ENCODE results near the gene ARHGAP44. TPM values are rescaled to one million over a fixed set of nuclear protein-coding genes. Genes with fewer than 3 reads are reported as not detected.

Gene ARHGAP44
- total RNA-seq, 1 experiment from 2014 or later = 9.9 TPM

- Histone ChIP-seq H3K9ac (ENCODE audit: extremely low read depth, insufficient read length, low read length) (no peak overlapping the region), H4K5ac (ENCODE audit: insufficient read length, low read depth, low read length) (no peak overlapping the region), H4K20me1 (ENCODE audit: control insufficient read depth, insufficient read depth, insufficient read length) (no peaks in the 10 kb centered on the region), H3T11ph (ENCODE audit: low read length) (no peak overlapping the region), H2BK5ac (ENCODE audit: insufficient read length, low read length) (no peak overlapping the region), H3K27ac (ENCODE audit: insufficient read length, low read depth, low read length) (no peak overlapping the region), H3K27me3 (ENCODE audit: insufficient read depth, low read length) (no peaks in the 10 kb centered on the region), H3K23me2 (ENCODE audit: insufficient read length, low read depth, low read length, poor library complexity, severe bottlenecking) (no peaks in the 10 kb centered on the region), H2AK5ac (ENCODE audit: insufficient read length, low read length) (no peak overlapping the region), H4K8ac (replicated peaks; ENCODE audit: insufficient read length, low read depth, low read length) (no peak overlapping the region), H2BK20ac (ENCODE audit: low read depth, low read length, poor library complexity, severe bottlenecking) (no peak overlapping the region), H3K4me1 (ENCODE audit: insufficient read depth, low read length) (no peaks in the 10 kb centered on the region), H3K4ac (ENCODE audit: low read depth, low read length) (no peak overlapping the region), H4K91ac (ENCODE audit: insufficient read length, low read depth, low read length) (no peak overlapping the region), H3K18ac (ENCODE audit: insufficient read length, low read depth, low read length) (no peak overlapping the region), H2BK15ac (ENCODE audit: low read depth, low read length) (no peak overlapping the region), H2AFZ (ENCODE audit: low read length) (no peak overlapping the region), H3K56ac (ENCODE audit: insufficient read length, low read depth, low read length) (no peak overlapping the region), H3K79me1 (ENCODE audit: insufficient read depth, low read depth, low read length, poor library complexity, severe bottlenecking) (no peaks in the 10 kb centered on the region), H3K9me3 (ENCODE audit: control insufficient read depth, low read depth, low read length) (no peaks in the 10 kb centered on the region), H2BK120ac (ENCODE audit: low read depth, low read length, poor library complexity, severe bottlenecking) (no peak overlapping the region), H3K14ac (ENCODE audit: insufficient read depth, low read length) (no peak overlapping the region), H3K23ac (ENCODE audit: insufficient read length, low read depth, low read length) (no peak overlapping the region), H2BK12ac (ENCODE audit: insufficient read length, low read depth, low read length) (no peak overlapping the region), H3K4me2 (ENCODE audit: insufficient read depth, insufficient read length, low read length) (no peak overlapping the region), H3K79me2 (ENCODE audit: insufficient read depth, low read length) (no peaks in the 10 kb centered on the region)
- DNase-seq = no peak
- WGBS (ENCODE audit: extremely low coverage, insufficient read length, low lambda C conversion rate) = no CpG with 5 or more reads among the region's 1 CpG
- no peak for TF ChIP-seq CTCF (conservative IDR thresholded peaks at IDR 0.05)
- Mint-ChIP-seq H3K4me1 (peaks cover 12 to 14% of the 10 kb centered on the region in 2 experiments; a peak in 3 of 4 replicates), H3K36me3 (ENCODE audit: insufficient read depth in 1 of 3, low read depth in 3 of 3) (no peaks in the 10 kb centered on the region), H3K9me3 (peaks cover 0 to 2% of the 10 kb centered on the region in 2 experiments; a peak in 4 of 5 replicates), H3K27me3 (ENCODE audit: low read depth) (peaks cover 2% of the 10 kb centered on the region; the same call in 1 of the 2 replicates), H3K27ac (no peak overlapping the region), H3K4me3 (no peak overlapping the region)
These were observed 240.8 kb downstream of the ARHGAP44 start for GRCh38 chr17:13030056-13030455.
